ENCODE data around the gene SENP1.

The SENP1 gene

GRCh38 chr12:48105867-48106680 is at the start of gene SENP1:
Gene SENP1 (minus strand): TSS chr12:48106079. CDS start chr12:48101472, 4,607 bp downstream.
- TF ChIP-seq ZFX (IDR thresholded peaks at IDR 0.05) (peak; percentile 5), CTCF (conservative IDR thresholded peaks at IDR 0.05) (peak; percentile 20)
- peak within 1 kb of the TSS; percentile 95 for H3K27ac ChIP-seq

- no peak for TF ChIP-seq ZFX (IDR thresholded peaks at IDR 0.05)
- TF ChIP-seq CTCF (conservative IDR thresholded peaks at IDR 0.05): no peak
- no peak overlapping the region for H3K27ac ChIP-seq
Observed at GRCh38 chr12:48151103-48151771, 45.4 kb upstream of the SENP1 start.

GRCh38 chr12:48145981-48146380 is 40.1 kb upstream of the SENP1 start:
- no peak for TF ChIP-seq ZFX (IDR thresholded peaks at IDR 0.05)
- no peak for TF ChIP-seq CTCF (conservative IDR thresholded peaks at IDR 0.05)
- H3K27ac ChIP-seq: no peak overlapping the region

- TF ChIP-seq ZFX (IDR thresholded peaks at IDR 0.05) (no peak), CTCF (conservative IDR thresholded peaks at IDR 0.05) (no peak)
- H3K27ac ChIP-seq: no peak overlapping the region
Observed at GRCh38 chr12:48143898-48144297, 38.0 kb upstream of the SENP1 start.

- no peak for TF ChIP-seq ZFX (IDR thresholded peaks at IDR 0.05)
- TF ChIP-seq CTCF (conservative IDR thresholded peaks at IDR 0.05): no peak
- H3K27ac ChIP-seq: no peak overlapping the region
Observed at GRCh38 chr12:48142818-48143674, 37.2 kb upstream of the SENP1 start.

- TF ChIP-seq ZFX (IDR thresholded peaks at IDR 0.05) (no peak), CTCF (conservative IDR thresholded peaks at IDR 0.05) (no peak)
- no peak overlapping the region for H3K27ac ChIP-seq
Observed at GRCh38 chr12:48135027-48135426, 29.1 kb upstream of the SENP1 start.
